Left cardiac atrium (tissue), 4 donors: ENCODE measurements around the gene NRM. TPM values are rescaled to one million over a fixed set of nuclear protein-coding genes. Genes with fewer than 3 reads are reported as not detected.
"Not testable (repeated sequence)": the region's sequence is repeated elsewhere in the genome, so short reads cannot be mapped to it uniquely, and the experiment has no call there.

Experiments
- ATAC-seq, 2 donors: fragments of 200-7000 bp; cut with Tn5 transposase; one replicate each; pipeline ENCODE4 v1.9.1; 2020; ENCODE audit warnings: mild to moderate bottlenecking in 2 of 2, moderate library complexity in 2 of 2
- DNase-seq: peaks from one replicate; pipeline ENCODE4 v3.0.0-alpha.2; 2020
- intact Hi-C, 2 donors: fragments of 100-400 bp; cut with DNase I; formaldehyde crosslinking; loops; one replicate each; pipeline versions ENCODE4 v1.14.1 to v1.15.1; 2022 to 2023
- long read RNA-seq: library from polyadenylated mRNA; unstranded; transcript quantifications from one replicate; pipeline ENCODE4 v2.0.0, GENCODE V29; 2021
- total RNA-seq, 2 donors: library from RNA; stranded (reverse); fragmentation: NEBNext Ultra II Directional; extraction: Animal tissue kit (Norgen Biotek cat#: 25700); gene quantifications; one replicate each; pipeline ENCODE4 v1.2.1, GENCODE V29; 2021
- donor health status: DM: no; HTN: yes; CAD: no.
- donor health status: DM: no; HTN: yes; CAD: no; lungs with severe emphysema.
- donor health status: DM: yes; HTN: yes; CAD: no.
- donor health status: Dilated cardiomyopathy.

NRM gene
- total RNA-seq = 1 to 10 TPM; 5.3 to 6.3 TPM
- long read RNA-seq, partial matches to known transcripts = 0 of 1 reads
- long read RNA-seq, other reads (novel, unspliced or antisense) = 0 of 1 reads

GRCh38 chr6:30690403-30691207 is at the start of gene NRM:
Gene NRM (minus strand): TSS chr6:30690984. CDS start chr6:30690974, 10 bp downstream.
- intact Hi-C loops = no loop called here
- DNase-seq = peak; percentile 93
- peak; percentile 67 to 76 for ATAC-seq

DNA sequence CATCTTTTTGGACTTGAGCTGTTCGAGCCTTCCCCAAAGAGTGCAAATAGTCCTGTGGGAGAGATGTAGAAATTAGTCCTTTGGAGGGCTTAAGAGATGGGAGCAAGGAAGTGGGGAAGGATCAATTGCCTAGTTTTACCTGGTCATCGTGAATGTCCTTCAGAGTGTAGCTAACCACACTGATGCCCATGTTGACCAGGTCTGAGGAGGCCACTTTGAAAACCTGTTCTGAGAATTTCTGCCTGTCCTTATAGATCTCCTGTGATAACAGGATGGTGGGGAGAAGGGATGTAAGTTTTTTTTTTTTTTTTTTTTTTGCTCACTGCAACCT is 49.7 kb upstream of the NRM start:
- ATAC-seq (no peak), DNase-seq (no peak)
- intact Hi-C loops = loop anchor here (5.0 to 10.0 kb wide), 3 partner anchors 82 to 137 kb away; no protein-coding TSS in a partner anchor

DNA sequence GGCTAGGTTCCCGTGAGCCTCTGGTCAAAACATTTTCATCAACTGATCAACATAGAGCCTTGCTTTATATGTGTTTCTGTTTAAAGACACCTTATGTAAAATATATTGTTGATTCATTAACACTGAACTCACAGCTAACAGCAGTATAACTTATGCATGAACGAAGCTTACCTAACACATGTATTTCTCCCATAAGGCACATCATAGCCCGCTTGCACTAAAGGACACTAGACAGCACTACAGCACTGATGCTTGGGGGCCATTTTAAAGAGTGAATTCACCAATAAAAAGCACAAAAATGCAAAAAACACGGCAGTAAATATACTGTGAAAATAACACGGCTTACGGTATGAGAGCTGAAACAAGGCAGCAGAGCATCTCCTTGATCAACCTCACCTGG is 47.7 kb upstream of the NRM start:
- DNase-seq (no peak), ATAC-seq (no peak)
- intact Hi-C loops = no loop called here

GRCh38 chr6:30735668-30736314 is 45.0 kb upstream of the NRM start:
- intact Hi-C loops = no loop called here

DNA sequence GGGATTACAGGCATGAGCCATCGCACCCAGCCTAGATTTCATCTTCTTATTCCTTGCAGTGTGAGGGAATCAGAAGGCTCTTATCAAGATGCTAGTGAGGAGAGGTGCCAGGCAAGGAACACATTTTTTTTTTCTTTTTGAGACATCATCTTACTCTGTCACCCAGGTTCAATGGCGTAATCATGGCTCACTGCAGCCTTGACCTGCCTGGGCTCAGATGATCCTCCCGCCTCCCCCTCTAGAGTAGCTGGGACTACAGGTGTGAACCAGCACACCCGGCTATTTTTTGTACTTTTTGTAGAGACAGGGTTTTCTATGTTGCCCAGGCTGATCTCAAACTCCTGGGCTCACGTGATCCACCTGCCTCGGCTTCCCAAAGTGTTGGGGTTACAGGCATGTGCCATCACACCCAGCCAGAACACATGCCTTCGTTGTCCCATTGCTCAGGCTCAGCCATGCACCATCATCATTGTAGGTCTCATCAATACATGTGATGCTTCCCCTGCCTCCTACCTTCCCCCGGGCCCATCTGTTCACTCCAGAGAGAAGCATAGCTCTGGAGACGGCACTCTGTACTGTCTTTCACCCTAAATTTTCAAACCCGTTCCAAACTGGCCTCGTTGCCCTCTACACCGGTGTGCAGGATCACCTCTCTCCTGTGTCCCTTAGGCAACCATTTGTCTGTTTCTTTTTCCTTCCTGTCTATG is 41.6 kb upstream of the NRM start:
- DNase-seq (no peak), ATAC-seq (no peak)
- intact Hi-C loops = no loop called here

More at GRCh38 chr6:30735668-30736314, 45.0 kb upstream of the NRM start:
- ATAC-seq (no peak), DNase-seq (no peak)

DNA sequence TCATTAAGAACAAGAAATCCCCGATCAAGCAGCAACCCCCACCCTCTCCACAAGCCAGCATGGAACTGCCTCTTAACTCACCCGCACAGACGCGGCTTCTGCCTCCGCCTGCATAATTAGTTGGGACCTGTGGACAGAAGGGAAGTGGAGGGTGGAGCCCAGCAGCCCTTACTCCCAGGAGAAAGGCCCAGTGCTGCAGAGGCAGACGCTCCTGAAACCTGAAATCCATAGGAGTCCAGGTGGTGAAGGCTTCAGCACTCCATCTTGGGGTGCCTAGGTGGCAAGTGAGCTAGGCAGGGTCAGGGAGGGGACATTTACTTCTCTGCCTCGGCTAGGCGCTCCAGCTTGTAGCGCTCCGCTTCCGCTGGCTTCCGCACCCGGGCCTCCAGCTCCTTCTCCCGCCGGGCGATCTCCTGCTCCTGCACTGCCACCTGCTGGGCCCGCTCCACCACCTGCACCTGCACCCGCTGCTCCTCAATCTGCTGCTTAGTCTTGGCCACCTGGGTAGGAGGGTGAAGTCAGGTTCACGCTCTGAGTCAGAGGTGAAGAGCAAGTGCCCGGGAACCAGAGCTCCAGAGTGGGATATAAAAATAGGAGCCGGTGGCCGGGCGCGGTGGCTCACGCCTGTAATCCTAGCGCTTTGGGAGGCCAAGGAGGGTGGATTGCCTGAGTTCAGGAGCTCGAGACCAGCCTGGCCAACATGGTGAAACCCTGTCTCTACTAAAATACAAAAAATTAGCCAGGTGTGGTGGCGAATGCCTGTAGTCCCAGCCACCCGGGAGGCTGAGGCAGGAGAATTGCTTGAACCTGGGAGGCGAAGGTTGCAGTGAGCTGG is 40.0 kb upstream of the NRM start:
- ATAC-seq (peak; percentile 69 to 88), DNase-seq (peak; percentile 80)
- intact Hi-C loops = no loop called here

DNA sequence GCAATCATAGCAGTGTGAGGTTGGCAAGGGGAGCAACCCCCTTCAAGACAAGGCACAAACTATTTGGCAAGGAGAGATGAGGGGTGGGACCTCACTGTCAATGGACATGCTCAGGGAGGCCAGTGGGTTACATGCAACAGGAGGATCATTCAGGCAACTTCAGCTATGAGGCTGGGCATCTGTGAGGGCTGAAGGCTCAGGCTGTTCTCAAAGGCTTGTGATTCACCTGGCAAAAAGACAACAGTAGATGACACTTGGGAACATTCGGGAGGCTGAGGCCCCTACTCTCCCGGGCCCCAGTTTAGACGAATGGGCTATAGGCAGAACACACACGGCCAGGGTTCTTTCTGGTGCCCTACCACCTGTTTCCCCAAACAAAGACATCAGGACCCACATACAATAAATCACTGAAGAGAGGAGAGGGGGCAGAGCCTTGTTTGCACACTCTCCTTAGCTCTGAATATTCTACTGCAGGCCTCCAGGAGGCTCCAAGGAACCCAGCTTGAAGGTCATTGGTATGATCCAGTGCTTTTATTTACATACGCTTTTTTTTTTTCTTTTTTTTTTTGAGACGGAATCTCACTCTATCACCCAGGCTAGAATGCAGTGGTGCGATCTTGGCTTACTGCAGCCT is 37.3 kb upstream of the NRM start:
- ATAC-seq (peak in 1 of 2 donors; percentile 4), DNase-seq (no peak)
- intact Hi-C loops = loop anchor here in 1 of 2 donors (10.0 kb wide), 1 partner anchor 103 kb away; the partner anchor contains the start of gene ATAT1

DNA sequence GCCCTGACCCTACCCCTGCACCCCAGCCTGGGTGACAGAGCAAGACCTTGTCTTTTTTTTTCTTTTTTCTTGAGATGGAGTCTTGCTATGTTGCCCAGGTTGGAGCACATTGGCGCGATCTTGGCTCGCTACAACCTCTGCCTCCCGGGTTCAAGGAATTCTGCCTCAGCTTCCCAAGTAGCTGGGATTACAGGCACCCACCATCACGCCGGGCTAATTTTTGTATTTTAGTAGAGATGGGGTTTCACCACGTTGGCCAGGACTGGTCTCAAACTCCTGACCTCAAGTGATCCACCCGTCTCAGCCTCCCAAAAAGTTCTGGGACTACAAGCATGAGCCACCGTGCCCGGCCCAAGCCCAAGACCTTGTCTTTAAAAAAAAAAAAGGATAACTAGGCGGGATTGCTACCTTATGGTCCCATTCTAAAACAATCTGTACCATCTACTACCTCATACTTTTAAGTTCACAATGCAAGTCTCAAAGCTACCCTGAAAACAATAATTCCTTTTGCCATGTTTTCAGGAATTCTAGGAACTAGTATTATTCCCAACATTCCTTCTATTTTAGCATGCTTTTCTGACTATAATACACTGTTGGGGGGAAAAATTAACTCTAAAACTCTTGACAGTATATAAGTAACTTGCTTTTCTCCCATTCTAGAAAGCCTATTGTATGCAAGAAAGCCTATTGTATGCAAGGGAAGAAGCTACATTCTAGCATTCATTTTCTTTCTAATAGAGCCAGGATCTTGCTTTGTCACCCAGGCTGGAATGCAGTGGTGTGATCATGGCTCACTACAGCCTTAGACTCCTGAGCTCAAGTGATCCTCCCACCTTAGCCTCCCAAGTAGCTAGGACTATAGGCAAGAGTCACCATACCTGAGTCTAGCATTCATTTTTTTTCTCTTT is 36.0 kb upstream of the NRM start:
- intact Hi-C loops = loop anchor here in 1 of 2 donors (10.0 kb wide), 1 partner anchor 102 kb away; the partner anchor contains the start of gene ATAT1
- DNase-seq = no peak
- no peak for ATAC-seq

- DNase-seq = no peak
- no peak for ATAC-seq
- intact Hi-C loops = loop anchor here (2.0 to 10.0 kb wide), 2 partner anchors 47 to 101 kb away; partner anchors contain the start of gene ATAT1 (in 1 of the 2)
These were observed 35.1 kb upstream of the NRM start for GRCh38 chr6:30725713-30726505.

DNA sequence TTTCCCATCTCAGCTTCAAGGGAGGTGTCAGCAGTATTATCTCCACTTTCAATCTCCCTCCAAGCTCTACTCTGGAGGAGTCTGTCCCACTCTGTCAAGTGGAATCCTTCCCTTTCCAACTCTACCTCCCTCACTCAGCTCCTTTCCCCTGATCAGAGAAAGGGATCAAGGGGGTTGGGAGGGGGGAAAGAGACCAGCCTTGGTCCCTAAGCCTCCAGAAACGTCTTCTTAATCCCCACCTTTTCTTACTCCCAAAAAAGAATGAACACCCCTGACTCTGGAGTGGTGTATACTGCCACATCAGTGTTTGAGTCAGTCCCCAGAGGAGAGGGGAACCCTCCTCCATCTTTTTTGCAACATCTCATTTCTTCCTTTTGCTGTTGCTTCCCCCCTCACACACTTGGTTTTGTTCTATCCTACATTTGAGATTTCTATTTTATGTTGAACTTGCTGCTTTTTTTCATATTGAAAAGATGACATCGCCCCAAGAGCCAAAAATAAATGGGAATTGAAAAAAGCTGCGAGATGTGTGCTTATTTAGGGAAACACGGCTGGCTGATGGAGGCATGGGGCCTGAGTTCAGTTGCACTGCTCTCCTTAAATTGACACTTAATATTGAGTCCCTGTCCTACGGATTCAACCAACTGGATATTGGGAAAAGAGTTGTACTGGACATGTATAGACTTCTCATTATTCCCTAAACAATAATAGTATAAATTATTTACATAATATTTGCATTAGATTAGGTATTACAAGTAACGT is 34.3 kb upstream of the NRM start:
- DNase-seq = no peak
- intact Hi-C loops = loop anchor here (2.0 to 10.0 kb wide), 2 partner anchors 46 to 100 kb away; partner anchors contain the start of gene ATAT1 (in 1 of the 2)
- ATAC-seq = no peak

DNA sequence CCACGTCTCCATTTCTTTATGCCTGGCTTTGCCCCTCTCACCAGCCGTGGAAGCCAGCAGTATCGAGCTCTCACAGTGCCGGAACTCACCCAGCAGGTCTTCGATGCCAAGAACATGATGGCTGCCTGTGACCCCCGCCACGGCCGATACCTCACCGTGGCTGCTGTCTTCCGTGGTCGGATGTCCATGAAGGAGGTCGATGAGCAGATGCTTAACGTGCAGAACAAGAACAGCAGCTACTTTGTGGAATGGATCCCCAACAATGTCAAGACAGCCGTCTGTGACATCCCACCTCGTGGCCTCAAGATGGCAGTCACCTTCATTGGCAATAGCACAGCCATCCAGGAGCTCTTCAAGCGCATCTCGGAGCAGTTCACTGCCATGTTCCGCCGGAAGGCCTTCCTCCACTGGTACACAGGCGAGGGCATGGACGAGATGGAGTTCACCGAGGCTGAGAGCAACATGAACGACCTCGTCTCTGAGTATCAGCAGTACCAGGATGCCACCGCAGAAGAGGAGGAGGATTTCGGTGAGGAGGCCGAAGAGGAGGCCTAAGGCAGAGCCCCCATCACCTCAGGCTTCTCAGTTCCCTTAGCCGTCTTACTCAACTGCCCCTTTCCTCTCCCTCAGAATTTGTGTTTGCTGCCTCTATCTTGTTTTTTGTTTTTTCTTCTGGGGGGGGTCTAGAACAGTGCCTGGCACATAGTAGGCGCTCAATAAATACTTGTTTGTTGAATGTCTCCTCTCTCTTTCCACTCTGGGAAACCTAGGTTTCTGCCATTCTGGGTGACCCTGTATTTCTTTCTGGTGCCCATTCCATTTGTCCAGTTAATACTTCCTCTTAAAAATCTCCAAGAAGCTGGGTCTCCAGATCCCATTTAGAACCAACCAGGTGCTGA is 33.3 kb upstream of the NRM start:
- intact Hi-C loops = loop anchor here (2.0 to 10.0 kb wide), 2 partner anchors 45 to 99 kb away; partner anchors contain the start of gene ATAT1 (in 1 of the 2)
- not testable (repeated sequence) for DNase-seq, ATAC-seq

DNA sequence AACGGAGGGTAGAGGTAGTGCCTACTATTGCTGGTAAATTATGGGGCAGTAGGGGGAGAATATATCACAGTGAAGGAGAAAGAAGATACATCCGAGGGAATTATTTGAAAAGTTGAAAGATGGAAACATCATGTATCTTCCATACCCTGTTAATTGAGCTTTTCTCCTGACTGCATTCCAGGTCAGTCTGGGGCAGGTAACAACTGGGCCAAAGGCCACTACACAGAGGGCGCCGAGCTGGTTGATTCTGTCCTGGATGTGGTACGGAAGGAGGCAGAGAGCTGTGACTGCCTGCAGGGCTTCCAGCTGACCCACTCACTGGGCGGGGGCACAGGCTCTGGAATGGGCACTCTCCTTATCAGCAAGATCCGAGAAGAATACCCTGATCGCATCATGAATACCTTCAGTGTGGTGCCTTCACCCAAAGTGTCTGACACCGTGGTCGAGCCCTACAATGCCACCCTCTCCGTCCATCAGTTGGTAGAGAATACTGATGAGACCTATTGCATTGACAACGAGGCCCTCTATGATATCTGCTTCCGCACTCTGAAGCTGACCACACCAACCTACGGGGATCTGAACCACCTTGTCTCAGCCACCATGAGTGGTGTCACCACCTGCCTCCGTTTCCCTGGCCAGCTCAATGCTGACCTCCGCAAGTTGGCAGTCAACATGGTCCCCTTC is 32.5 kb upstream of the NRM start:
- DNase-seq, ATAC-seq: not testable (repeated sequence)
- intact Hi-C loops = loop anchor here in 1 of 2 donors (2.0 to 10.0 kb wide), 2 partner anchors 44 to 98 kb away; partner anchors contain the start of gene ATAT1

DNA sequence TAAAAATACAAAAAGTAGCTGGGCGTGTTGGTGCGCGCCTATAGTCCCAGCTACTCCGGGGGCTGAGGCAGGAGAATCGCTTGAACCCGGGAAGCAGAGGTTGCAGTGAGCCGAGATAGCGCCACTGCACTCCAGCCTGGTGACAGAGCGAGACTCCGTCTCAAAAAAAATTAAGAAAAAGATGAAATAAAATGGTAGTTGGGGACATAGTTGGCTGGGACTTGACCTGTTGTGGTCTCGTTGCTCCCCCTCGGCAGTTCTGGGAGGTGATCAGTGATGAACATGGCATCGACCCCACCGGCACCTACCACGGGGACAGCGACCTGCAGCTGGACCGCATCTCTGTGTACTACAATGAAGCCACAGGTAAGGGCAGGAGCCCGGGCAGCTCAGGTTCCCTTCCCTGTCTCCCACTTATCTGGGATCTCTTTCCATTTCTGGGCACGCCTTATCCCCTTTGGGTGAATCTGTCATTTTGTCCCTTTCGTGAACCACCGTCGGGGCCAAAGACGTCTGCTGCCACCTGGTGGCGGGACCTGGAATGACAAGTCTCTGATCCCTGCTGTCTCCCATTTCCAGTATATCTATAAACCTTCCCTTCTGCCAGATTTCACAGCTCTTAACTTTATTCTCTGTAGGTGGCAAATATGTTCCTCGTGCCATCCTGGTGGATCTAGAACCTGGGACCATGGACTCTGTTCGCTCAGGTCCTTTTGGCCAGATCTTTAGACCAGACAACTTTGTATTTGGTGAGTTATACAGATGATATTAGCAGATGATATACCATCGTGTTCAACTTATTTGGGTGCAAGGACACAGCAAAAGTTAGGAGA is 31.7 kb upstream of the NRM start:
- ATAC-seq (peak; percentile 1 to 3), DNase-seq (peak; percentile 78)
- intact Hi-C loops = loop anchor here in 1 of 2 donors (2.0 to 10.0 kb wide), 2 partner anchors 44 to 98 kb away; partner anchors contain the start of gene ATAT1
